ENCODE measurements around the gene ANTXR2. TPM values are rescaled to one million over a fixed set of nuclear protein-coding genes. Genes with fewer than 3 reads are reported as not detected.
A peak's percentile ranks its signal among the peaks of the same experiment; 100 is the strongest.

The ANTXR2 gene
- total and polyA plus RNA-seq, 2 donors from 2014 or later: 10.6 to 33.1 TPM

DNA sequence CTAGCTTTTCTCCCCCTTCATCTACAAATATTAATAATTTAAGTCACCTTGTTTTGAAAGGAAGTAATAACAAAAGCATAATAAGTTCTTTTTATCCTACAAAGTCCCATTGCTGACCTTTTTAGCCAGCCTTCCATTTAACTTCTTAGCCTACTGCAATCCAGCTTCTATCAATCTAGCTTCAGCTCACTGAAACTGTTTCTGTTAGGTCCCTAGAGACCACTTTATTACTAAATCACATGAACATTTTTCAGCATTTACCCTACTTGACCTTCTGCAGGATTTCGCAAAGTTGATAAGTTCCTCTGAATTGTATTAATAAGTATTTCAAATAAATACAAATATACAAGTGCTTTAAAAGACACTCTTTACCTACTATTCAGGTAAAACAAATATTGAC lies 186.5 kb downstream of the ANTXR2 start:
- TF ChIP-seq CTCF (IDR thresholded peaks at IDR 0.05; ENCODE audit: borderline replicate concordance, extremely low read depth, insufficient read depth): no peak
- Histone ChIP-seq H3K36me3 (ENCODE audit: control insufficient read depth in 2 of 3, insufficient read depth in 3 of 3, low read length in 3 of 3) (no peaks in the 10 kb centered on the region), H3K4me3 (ENCODE audit: low read length in 3 of 3) (no peak overlapping the region), H3K4me1 (ENCODE audit: control insufficient read depth in 2 of 3, insufficient read depth in 2 of 3, low read depth in 1 of 3, low read length in 3 of 3) (no peaks in the 10 kb centered on the region), H3K27me3 (ENCODE audit: control insufficient read depth, insufficient read depth, low read length) (no peaks in the 10 kb centered on the region), H3K27ac (ENCODE audit: low read depth in 2 of 2, low read length in 2 of 2) (no peak overlapping the region), H3K9ac (ENCODE audit: low read length in 3 of 3) (no peak overlapping the region), H3K9me3 (ENCODE audit: control insufficient read depth in 2 of 3, insufficient read depth in 1 of 3, low read length in 3 of 3) (no peaks in the 10 kb centered on the region)
- FAIRE-seq (peak; percentile 17), DNase-seq (no peak)
- intact Hi-C loops (cut with DNase I): no loop called here

DNA sequence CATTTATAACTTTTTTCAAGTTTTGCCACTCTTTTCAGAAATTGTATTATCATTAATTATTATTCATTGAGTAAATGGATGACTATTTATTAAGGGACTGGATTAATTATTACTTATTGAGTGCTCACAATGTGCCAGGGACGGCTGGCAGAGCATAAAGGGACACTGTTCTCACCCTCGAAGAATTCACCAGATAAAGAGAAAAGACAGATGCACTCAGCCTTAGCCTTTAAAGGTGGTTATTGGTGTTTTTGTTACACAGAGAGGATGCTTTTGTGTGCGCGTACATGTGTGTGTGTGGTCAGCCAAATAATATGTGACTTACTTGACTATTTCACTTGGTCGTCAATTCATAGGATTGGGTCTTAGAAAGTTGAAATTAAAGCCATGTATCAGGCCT lies 187.0 kb downstream of the ANTXR2 start:
- H3K4me3 ChIP-seq (ENCODE audit: low read length in 3 of 3): no peak overlapping the region

GRCh38 chr4:79883290-79883689 lies 189.7 kb downstream of the ANTXR2 start:
- FAIRE-seq: no peak
- intact Hi-C loops (cut with DNase I): no loop called here

More for the DNA sequence above, 187.0 kb downstream of the ANTXR2 start:
- intact Hi-C loops (cut with DNase I): no loop called here
- Histone ChIP-seq H3K9ac (ENCODE audit: low read length in 3 of 3) (no peak overlapping the region), H3K36me3 (ENCODE audit: control insufficient read depth in 2 of 3, insufficient read depth in 3 of 3, low read length in 3 of 3) (no peaks in the 10 kb centered on the region), H3K4me1 (ENCODE audit: control insufficient read depth in 2 of 3, insufficient read depth in 2 of 3, low read depth in 1 of 3, low read length in 3 of 3) (no peaks in the 10 kb centered on the region), H3K27me3 (ENCODE audit: control insufficient read depth, insufficient read depth, low read length) (no peaks in the 10 kb centered on the region), H3K9me3 (ENCODE audit: control insufficient read depth in 2 of 3, insufficient read depth in 1 of 3, low read length in 3 of 3) (no peaks in the 10 kb centered on the region), H3K27ac (ENCODE audit: low read depth in 2 of 2, low read length in 2 of 2) (no peak overlapping the region)
- no peak for TF ChIP-seq CTCF (IDR thresholded peaks at IDR 0.05; ENCODE audit: borderline replicate concordance, extremely low read depth, insufficient read depth)
- DNase-seq: no peak
- FAIRE-seq: no peak

More at GRCh38 chr4:79883290-79883689, 189.7 kb downstream of the ANTXR2 start:
- Histone ChIP-seq H3K36me3 (ENCODE audit: control insufficient read depth in 2 of 3, insufficient read depth in 3 of 3, low read length in 3 of 3) (no peaks in the 10 kb centered on the region), H3K9me3 (ENCODE audit: control insufficient read depth in 2 of 3, insufficient read depth in 1 of 3, low read length in 3 of 3) (no peaks in the 10 kb centered on the region), H3K4me1 (ENCODE audit: control insufficient read depth in 2 of 3, insufficient read depth in 2 of 3, low read depth in 1 of 3, low read length in 3 of 3) (no peaks in the 10 kb centered on the region), H3K4me3 (ENCODE audit: low read length in 3 of 3) (no peak overlapping the region), H3K9ac (ENCODE audit: low read length in 3 of 3) (no peak overlapping the region), H3K27me3 (ENCODE audit: control insufficient read depth, insufficient read depth, low read length) (no peaks in the 10 kb centered on the region), H3K27ac (ENCODE audit: low read depth in 2 of 2, low read length in 2 of 2) (no peak overlapping the region)
- no peak for DNase-seq
- no peak for TF ChIP-seq CTCF (IDR thresholded peaks at IDR 0.05; ENCODE audit: borderline replicate concordance, extremely low read depth, insufficient read depth)
